NCI-H1417 (cell line): ENCODE measurements around the gene SDK2.

Source experiments
- DNase-seq, 3 experiments: peaks; one replicate each; lab custom pipeline; 2025; lab: John Stamatoyannopoulos, UW

SDK2 gene

DNA sequence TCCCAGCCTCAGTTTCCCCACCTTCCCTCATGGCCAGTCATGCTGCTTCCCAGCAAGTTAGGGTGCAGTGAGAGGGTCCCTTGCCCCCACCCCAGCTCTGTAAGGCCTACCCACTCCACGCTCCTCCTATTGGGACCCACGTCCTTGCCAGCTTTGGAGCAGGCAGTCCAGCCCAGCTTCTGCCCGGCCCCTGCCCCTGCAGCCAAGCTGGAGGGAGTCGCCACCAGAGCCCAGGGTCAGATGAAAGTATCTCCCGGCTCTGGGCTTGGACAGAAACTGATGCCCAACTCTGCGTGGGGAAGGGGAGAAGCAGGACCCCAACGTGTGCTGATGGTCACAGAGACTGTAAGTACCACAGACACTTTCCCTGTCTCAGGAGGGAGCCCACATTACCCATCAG is 32.6 kb downstream of the SDK2 start:
- no peak for DNase-seq

DNA sequence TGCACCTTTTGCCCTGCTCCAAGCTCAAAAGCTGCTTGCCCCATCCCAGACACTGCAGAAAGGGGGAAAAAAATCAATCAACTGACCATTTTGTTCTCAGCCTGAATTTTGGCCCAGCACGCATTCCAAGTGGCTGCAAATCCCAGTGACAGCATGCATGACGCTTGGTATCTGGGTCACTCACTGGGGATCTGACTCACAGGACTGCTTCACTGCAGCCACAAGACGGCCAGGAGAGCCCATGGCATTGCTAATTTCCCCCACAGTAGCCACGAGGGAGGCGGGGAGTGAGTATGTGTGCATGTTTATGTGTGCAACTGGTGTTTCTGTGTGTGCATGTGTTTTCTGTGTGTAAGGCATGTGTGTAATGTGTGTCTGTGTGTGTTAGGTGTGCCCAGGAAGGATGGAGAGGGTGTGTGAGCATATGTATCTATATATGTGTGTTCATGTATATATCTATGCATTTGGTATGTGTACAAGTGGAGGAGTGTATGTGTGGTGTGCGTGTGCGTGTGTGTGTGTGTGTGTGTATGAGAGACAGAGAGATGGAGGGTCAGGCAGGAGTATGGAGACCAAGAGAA is 33.8 kb downstream of the SDK2 start:
- DNase-seq: no peak

DNA sequence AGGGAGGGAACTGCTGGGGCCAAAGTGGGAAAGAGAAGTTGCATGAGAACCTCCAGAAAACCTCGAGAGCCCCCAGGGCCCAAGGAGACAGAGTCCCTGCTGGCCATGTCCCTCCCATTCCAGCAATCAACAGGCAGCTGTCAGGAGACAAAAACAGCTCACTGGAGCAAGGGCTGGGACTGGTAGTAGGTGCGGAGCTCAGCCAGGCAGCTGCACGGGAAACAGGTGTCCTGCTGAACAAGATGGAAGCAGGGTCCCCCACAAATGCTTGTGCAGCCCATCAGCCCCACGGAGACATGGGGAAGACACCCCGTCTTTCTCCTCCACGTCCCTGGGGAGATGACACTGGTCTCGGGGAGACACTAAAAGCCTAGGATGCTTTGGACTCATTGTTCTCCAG is 34.5 kb downstream of the SDK2 start:
- no peak for DNase-seq

DNA sequence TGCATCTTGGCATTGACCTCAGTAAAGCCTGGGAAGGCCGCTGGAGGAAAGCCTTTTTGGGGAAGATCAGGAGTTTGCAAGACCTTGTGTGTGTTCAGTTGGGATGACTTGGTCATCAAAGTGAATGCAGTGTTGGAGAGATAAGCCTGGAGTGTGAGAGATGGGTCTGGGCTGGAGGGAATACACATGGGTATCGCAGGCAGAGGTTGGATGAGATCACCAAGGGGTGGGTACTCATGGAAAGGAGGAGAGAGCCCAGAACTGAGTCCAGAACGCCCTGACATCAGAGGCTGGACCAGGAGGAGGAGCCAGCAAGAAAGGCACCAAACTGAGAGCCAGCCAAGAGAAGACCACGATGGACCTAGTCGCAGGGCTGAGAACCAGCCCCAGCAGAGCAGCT is 35.2 kb downstream of the SDK2 start:
- no peak for DNase-seq

DNA sequence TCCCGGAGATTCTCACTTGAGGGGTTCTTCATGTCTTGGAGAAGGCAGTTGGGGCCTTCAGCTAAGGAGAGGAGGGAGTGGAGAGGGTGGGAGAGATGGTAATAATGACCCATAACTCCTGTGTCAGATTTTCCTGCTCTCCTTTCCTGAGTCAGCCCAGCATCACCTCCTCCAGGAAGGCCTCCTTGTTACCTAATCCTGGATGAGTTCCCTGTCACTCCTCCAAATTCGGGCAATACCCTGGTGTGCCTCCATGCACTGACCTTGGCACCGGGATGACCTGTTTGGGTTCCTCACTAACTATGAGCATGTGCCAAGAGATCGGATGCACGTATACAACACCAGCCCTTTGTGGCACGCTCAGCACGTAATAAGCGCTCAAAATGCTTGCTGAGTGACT is 38.8 kb downstream of the SDK2 start:
- DNase-seq: no peak

DNA sequence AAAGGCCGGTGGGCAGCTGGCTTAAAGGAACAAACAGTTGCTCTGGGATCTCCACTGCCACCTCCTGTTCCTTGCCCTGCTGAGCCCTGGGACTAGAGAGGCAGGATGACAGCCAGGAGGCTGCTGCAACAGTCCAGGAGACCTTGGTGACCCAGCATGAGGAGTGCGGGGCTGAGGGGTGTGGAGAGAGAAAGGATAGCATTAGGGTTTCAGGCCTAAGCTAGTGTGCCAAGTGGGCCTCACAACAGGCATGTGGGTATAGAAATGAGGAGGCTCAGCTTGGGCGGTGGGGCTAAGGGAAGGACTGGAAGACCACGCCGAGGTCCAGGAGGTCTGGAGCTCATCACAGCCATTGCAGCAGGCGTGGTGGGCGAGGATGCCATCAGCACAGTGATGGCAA is 39.8 kb downstream of the SDK2 start:
- no peak for DNase-seq

DNA sequence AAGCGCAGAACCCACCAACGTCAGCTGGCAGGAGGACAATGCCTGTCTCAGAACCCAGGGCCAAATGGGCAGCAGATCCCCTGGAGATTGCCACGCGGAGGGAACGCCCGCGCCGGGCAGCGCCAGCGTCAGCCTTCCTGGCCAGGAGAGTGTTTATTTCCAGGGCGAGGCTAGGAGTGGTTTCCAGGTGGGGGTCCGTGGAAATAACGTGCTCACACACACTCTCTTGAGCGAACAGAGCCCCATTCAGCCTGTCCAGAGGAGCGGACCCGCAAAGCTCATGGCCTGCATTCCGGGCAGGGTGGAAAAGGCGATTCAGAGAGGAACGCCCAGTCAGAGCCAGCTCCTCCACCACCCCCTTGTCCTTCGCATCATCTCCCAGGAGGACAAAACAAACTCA is 40.3 kb downstream of the SDK2 start:
- no peak for DNase-seq

DNA sequence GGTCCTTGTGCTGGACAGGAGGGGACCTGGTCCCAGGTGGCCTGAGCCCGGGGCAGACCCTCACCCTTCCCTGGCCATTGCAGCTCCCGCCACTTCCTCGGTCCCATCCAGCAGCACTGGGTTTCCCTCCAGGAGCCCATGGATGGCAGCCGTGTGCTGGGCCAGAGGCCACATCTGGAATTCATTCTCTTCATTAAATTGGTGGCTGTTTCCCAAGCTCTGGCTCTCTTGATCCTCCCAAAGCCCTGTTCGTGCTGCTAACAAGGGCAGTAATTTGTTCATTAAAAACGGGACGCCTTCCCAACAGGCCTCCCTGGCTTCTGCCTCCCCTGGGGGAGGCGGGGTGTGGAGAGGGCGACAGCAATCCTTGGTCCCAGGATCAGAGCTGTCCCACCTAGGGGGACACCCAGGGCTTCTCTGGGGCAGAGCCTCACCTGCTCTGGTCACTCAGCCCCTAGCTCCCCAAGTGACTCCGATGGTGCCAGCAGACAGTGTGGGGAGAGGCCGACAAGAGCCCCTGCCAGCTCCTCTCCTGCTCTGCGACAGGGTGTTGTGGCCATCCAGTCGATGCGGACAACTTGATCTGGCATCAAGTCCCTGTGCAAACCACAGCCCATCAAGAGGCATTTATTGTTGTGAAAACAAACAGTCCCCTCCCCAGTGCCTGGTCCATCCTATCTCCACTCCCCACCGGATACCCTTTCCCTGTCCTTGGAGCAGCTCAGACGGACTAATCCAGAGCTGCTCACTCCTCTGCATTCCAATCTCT is 44.0 kb downstream of the SDK2 start:
- DNase-seq: no peak

DNA sequence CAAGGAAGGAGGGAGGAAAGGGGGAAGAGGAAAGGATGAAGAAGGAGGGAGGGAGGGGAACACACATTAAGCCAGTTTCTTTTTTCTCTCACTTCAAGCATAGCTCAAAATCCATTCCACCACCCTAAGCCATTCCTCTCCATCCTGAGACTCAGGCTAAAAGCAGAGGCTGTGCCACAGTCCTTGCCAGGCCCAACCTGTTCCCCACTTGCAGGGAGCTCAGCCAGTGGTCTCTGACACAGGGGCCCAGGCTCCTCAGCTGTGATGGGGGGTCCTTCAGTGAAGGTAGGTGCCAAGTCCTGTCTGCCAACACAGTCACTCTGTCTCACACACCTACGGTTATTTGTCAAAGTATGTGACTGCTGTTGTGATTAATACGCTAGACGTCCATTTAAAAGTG is 44.6 kb downstream of the SDK2 start:
- no peak for DNase-seq

DNA sequence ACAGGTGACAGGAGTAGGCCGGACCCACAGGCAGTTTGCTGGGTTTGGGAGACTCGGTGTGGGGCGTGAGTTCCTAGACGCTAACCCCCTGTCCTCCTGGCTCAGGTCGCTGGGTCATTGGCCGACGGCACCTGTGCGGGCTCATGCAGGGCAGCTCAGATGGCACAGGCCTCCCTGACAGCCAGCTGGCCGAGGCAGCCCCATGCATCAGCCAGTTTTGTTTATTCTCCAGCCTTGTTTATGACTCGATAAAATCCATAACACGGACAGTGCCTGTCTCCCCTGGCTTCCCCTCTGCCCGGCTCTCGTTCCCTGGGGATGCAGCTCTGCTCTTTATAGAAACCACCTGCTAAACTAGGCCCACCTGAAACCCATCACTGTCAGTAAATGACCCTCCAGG is 46.0 kb downstream of the SDK2 start:
- peak in 1 of 3 experiments; percentile 75 for DNase-seq

DNA sequence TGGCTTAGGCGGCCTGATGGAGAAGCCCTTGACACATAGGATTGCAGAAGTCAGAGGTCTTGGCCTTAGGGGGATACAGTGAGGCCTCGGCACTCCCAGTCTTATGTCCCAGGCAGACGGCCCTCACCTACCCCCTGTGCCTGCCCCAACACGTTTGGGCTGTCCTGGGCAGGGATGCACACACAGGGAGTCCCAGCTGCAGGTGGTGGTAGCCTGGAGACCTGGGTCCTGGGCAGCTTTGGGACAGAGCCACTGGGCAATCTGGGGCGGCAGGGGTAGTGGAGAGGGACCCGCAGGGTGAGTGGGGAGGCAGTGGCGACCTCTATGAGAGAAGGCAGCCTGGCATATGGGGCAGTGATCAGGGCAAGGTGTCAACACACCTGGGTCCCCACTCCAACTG is 48.3 kb downstream of the SDK2 start:
- DNase-seq: no peak

DNA sequence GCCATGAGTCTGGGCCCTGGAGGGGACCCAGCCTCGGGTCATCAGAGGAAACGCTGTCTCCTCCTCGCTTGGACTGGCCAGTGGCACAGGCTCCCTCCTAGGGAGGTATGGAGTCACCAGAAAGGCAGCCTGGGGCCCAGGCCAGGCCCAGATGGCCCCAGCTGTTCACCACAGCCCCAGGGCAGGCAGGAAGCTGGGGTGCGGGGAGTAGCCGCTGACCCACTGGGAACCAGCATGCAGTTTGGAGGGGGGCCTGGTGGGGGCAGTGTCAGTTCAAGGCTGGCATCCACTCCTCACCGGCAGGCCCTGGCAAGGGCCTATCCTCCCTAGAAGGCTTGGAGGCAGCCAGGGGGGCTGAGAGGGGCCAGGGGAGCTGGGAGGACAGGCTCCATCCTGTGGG is 48.8 kb downstream of the SDK2 start:
- DNase-seq: peak in 2 of 3 experiments; percentile 28 to 39

DNA sequence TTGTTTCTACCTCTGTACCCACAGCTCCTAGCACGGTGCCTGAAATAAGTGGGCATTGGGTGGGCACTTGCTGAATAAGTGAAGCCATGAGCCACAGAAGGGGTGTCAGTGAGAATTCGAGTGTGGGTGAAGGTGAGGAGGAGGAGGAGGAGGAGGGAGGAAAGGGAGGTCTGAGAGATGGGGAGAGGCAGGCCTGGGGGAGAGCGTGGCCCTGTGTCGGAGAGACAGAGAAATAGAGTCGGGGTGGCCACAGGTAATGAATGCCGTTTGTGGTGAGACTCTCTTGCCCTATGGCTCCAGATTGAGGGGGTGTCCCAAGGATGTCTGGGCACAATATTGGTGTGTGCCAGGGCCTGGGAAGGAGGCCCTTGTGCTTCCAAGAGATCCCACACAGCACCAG is 49.2 kb downstream of the SDK2 start:
- DNase-seq: no peak

DNA sequence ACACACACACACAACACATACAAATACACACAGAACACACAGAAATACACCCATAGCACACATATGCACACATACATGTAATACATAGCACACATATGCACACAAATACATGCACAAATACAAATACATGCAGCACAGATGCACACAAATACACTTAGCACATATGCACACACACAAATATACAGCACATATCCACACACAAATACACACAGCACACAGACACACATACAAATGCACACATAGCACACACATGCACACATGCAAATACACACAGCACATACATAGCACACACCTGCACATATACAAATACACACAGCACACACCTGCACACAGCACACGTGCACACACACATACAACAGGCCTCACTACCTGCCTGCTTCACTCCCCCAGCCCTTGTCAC is 49.6 kb downstream of the SDK2 start:
- no peak for DNase-seq

DNA sequence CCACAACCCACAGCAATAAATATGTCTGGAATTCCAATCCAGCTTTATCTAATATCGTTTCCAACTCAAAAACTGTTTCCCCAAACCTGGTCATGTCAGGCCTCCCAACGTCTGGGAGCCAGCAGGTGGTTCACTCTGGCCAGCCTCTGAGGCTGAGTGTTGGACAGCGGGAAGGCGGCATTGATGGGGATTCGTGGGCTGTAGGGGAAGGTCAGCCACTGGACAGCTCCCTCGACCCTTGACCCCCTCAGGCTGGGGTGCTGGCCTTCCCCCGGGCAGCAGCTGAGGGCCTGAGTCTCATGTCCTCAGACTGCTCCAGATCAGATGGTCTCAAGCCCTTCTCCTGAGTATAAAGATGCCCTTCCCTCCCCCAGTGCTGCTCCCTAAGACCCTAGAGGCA is 50.2 kb downstream of the SDK2 start:
- no peak for DNase-seq

DNA sequence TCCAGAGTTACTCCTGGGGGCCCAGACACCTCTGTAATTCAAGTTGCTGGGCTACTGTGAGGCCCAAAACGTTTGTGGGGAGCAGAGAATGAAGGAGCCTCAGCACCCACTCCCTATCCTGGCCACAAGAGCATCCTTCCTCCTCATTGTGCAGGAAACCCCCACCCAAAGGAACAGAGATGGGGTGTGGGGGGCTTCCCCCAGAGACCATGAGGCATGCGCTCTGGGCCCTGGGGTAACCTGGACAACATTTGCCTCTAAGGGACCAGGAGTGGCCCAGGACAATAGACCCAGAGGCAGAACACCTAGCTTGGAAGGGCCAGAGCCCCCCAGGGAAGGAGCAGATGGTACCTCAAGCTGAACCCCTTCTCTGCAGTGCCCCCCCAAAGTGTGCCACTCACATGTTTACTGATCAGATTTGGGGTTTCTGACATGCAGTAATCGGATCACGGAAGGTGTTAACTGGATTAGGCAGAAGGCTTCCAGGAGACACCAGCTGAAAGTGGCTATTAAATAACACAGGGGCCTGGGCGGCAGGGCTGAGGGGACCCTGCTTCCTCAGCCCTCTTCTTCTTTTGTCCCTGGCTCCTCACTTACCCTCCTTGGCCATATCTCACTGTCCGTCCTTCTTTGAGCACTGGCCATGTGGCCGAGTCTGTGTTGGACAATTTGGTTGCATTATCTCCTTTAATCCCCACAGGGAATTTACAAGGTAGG is 50.8 kb downstream of the SDK2 start:
- DNase-seq: no peak

DNA sequence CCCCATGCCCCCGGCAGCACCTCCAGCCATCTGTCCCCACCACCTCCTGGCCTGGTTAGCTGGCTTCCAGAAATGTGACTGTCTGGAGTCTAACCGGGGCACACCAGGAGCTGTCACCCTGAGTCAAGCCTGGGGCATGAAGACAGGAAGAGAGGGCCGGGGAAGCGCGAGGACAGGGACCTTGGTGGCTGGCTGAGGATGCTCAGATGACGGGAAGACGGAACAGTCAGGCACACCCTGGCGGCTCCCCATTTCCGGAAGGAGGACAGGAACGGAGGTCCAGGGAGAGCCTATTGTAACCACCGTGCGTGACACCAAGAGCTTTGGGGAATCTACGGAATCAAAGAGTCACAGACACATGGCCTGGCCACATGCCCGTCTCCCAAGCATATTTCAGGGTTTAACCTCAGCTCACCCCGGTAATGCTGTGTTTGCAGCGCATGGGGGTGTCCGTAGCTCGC is 51.7 kb downstream of the SDK2 start:
- no peak for DNase-seq

DNA sequence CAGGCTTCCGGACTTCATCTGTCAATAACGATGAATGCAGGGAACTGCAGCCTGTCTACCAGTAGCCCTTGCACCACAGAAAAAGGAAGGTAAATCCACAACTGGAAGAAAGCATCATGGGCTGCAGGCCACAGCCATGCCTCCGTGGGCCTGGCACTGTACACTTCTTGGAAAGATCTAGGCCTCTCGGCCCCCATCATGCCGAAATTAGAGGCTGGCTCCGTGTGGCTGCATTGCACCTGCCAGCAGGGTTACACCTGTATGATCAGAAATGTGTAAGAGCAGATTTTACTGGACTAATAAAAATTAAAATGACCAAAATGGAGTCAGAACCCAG is 52.2 kb downstream of the SDK2 start:
- DNase-seq: no peak

DNA sequence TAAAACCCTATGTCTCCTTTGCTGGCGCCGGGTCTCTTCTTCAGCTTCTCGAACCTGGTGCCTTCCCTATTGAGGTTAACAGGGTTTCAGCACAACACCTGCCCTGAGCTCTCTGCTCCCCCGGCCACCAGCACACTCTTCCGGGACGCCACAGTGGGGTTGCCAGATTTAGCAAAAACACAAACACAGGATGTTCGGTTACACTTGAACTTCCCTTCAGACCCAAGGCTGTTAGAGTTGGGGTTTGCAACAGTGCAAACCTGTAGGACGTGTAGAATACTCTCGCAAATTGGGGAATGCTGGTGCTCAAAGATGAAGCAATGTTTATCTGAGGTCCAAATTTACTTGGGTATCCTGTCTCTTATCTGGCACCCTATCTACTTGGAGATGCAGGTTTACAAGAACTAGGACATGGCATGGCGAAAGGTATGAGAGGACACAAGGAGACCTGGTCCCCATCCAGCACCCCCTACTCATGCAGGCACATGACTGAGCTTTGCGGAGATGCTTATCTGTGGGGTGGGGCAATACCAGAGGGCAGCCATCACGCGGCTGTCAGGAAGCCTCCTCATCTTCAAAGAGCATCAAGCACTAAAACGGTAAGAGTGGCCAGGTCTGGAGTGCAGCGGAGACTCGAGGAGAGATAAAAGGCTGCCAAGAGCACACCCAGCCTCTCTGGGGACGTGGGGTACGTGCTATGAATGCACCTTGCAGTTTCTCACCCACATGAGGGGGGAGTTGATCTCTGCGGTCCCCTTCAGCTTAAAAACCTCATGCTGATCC is 52.8 kb downstream of the SDK2 start:
- peak in 2 of 3 experiments; percentile 13 to 88 for DNase-seq

DNA sequence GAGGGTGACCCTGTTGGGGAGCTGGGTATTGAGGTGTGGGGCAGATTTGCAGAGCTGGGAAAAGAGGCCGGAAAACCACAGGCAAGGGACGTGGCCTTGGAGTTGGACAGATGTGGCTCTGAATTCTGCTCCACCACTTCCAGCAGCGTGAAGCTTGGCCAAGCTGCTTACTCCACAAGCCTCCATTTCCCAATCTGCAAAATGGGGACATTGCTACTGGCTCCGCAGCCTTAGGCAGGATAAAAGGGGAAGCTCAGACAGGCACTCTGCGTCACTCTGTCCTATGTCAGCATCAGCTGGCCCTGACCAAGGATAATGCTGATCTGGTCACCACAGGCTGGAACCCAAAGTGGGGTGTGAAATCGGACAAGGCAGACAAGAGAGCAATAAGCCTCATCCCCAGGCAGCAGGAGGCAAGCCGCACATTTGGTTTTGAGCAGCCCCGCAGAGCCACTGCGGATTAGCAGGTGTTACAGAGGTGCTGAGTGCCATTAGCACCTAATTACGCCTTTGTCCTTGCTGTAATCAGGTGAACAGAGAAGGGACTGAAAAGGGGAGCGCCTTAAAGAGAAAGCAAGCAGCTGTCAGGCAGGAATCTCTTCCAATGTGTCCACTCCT is 54.8 kb downstream of the SDK2 start:
- peak; percentile 36 to 97 (median 83) for DNase-seq

DNA sequence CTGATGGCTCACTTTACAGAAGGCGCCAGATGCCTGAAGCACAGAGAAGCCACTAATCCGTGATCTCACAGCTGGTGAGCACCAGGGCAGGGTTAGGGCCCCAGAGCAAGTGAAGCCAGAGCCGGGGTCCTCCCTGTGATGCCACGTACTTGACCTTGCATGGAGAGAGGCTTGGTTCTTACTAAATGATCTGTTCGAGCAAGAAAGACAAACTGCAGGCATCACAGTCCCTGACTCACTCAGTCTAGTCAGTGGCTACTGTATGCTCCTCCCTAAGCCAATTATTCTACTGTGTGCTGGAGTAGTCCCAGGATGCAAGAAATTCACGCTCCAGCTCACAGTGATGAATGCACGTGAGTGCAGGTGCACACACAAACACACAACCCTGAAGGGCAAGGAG is 55.4 kb downstream of the SDK2 start:
- DNase-seq: peak; percentile 69 to 87 (median 87)

DNA sequence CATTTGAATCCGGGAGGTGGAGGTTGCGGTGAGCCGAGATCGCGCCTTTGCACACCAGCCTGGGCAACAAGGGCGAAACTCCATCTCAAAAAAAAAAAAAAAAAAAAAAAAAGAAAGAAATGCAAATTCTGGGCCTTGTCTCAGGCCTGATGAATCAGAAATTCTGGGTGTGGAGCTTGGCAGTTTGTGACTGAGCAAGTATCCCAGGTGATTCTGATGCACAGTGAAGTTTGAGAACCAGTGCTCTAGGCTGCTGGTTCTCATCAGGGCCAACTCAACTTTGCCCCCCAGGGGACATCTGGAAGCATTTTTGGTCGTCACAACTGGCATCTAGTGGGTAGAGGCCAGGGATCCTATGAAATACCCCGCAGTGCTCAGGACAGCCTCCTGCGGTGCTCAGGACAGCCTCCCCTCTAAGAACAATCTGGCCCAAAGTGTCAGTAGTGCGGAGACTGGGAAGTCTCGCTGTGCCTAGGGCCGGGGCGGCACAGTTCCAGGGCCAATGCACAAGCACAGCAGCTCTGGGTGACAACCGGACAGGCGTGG is 55.9 kb downstream of the SDK2 start:
- peak in 1 of 3 experiments; percentile 57 for DNase-seq
